CD4-positive, alpha-beta memory T cell (primary cell): Measurements from ENCODE around the gene ST6GALNAC5. TPM values are rescaled to one million over a fixed set of nuclear protein-coding genes. Genes with fewer than 3 reads are reported as not detected.

Experiments
- CTCF ChIA-PET: fragments of 350-600 bp; sonication (Branson Sonifier 250); formaldehyde crosslinking; loops from one replicate; lab custom pipeline; 2021; ENCODE audit warnings: inconsistent platforms; ENCODE audit not compliant: partially characterized antibody; lab: Charles Lee
- POLR2A ChIA-PET: fragments of 350-600 bp; sonication (Branson Sonifier 250); formaldehyde crosslinking; loops from one replicate; lab custom pipeline; 2021; ENCODE audit not compliant: partially characterized antibody; lab: Charles Lee
- DNase-seq, 5 donors: peaks; one replicate each; pipeline versions ENCODE4 v3.0.0 to v3.0.0-alpha.2; 2020 to 2022; ENCODE audit warnings: mixed read lengths in 1 of 5
- H3K27ac ChIP-seq: one replicate; pipeline ENCODE4 v1.7.0; 2013; ENCODE audit warnings: low read depth, low read length
- H3K27me3 ChIP-seq: 2 replicates; pipeline ENCODE4 v1.7.0; 2013; ENCODE audit warnings: mild to moderate bottlenecking, low read length, moderate library complexity; ENCODE audit not compliant: insufficient read depth
- H3K36me3 ChIP-seq: 2 replicates; pipeline ENCODE4 v1.7.0; 2013; ENCODE audit warnings: mild to moderate bottlenecking, low read length, moderate library complexity; ENCODE audit not compliant: insufficient read depth
- H3K4me1 ChIP-seq: 2 replicates; pipeline ENCODE4 v1.7.0; 2013; ENCODE audit warnings: mild to moderate bottlenecking, low read length, moderate library complexity; ENCODE audit not compliant: insufficient read depth
- H3K4me3 ChIP-seq, 2 donors: one replicate each; pipeline ENCODE4 v1.7.0; 2013; ENCODE audit warnings: low read length in 2 of 2, mild to moderate bottlenecking in 1 of 2
- H3K9me3 ChIP-seq, 2 donors: one replicate each; pipeline ENCODE4 v1.7.0; 2013; ENCODE audit warnings: low read length in 2 of 2, control low read depth in 1 of 2; ENCODE audit not compliant: control insufficient read depth in 1 of 2
- H3K27ac Mint-ChIP-seq, 7 donors: one replicate each; pipeline ENCODE4 v1.8.0; 2020 to 2021; ENCODE audit warnings: mixed read lengths in 7 of 7, mild to moderate bottlenecking in 6 of 7, inconsistent platforms in 3 of 7, moderate library complexity in 3 of 7
- H3K27me3 Mint-ChIP-seq, 2 donors: one replicate each; pipeline ENCODE4 v1.8.0; 2020 to 2021; ENCODE audit warnings: mixed read lengths in 2 of 2
- H3K36me3 Mint-ChIP-seq, 2 donors: one replicate each; pipeline ENCODE4 v1.8.0; 2020 to 2021; ENCODE audit warnings: mixed read lengths in 2 of 2, inconsistent platforms in 1 of 2, mild to moderate bottlenecking in 1 of 2
- H3K4me1 Mint-ChIP-seq, 4 donors: one replicate each; pipeline ENCODE4 v1.8.0; 2020 to 2021; ENCODE audit warnings: mixed read lengths in 4 of 4, mild to moderate bottlenecking in 1 of 4
- H3K4me3 Mint-ChIP-seq, 8 donors: one replicate each; pipeline ENCODE4 v1.8.0; 2020 to 2021; ENCODE audit warnings: mixed read lengths in 8 of 8, mild to moderate bottlenecking in 7 of 8, moderate library complexity in 6 of 8, inconsistent platforms in 3 of 8
- H3K9me3 Mint-ChIP-seq, 8 donors: one replicate each; pipeline ENCODE4 v1.8.0; 2020 to 2021; ENCODE audit warnings: mixed read lengths in 8 of 8, mild to moderate bottlenecking in 5 of 8, inconsistent platforms in 3 of 8, moderate library complexity in 1 of 8
- intact Hi-C: fragments of 100-400 bp; cut with micrococcal nuclease; formaldehyde crosslinking; loops from one replicate; pipeline ENCODE4 v1.15.1; 2023
- polyA plus RNA-seq, 2 donors: library from polyadenylated mRNA; unstranded; fragments of 300-500 nt; fragmentation: Illumina TruSeq; gene quantifications; one replicate each; pipeline ENCODE4 v1.2.3, GENCODE V29; 2021
- total RNA-seq, 2 experiments: library from RNA; stranded (reverse); gene quantifications; one replicate each; pipeline ENCODE4 v1.2.3, GENCODE V29; 2021

Gene ST6GALNAC5
- total and polyA plus RNA-seq, 4 experiments from 2014 or later, result 0.10 TPM; not detected in 3

DNA sequence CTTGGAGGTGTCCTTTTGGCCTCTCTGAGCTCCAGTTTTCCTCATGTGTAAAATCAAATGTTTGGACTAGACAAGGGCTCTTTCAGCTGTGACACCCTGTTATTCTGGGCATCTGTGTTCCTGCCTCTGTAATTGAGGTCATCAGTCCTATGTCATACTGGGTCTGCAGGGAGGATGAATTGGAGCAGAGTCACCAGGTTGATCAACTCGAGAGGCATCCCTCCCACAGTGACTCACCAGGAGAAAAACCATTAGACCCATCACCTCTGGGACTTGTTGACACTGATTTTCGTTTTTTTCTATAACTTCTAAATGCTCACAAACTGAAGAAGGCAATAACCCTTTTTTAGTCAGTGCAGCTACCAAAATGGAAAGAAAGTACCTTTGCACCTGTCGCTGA is 82.2 kb downstream of the ST6GALNAC5 start:
- Histone ChIP-seq H3K27ac (no peak overlapping the region), H3K9me3 (no peaks in the 10 kb centered on the region), H3K4me3 (no peak overlapping the region), H3K4me1 (no peaks in the 10 kb centered on the region), H3K36me3 (no peaks in the 10 kb centered on the region), H3K27me3 (no peaks in the 10 kb centered on the region)
- no peak overlapping the region for H3K27ac Mint-ChIP-seq
- intact Hi-C loops, result no loop called here
- no peaks in the 10 kb centered on the region for H3K9me3 Mint-ChIP-seq
- no peaks in the 10 kb centered on the region for H3K36me3 Mint-ChIP-seq
- H3K4me1 Mint-ChIP-seq, result no peaks in the 10 kb centered on the region
- CTCF ChIA-PET, result interaction anchor here (1.2 kb wide), 1 partner anchor 10 kb away, joined by 3 read pairs; no protein-coding TSS in a partner anchor
- POLR2A ChIA-PET, result no interaction called here
- H3K4me3 Mint-ChIP-seq, result no peak overlapping the region
- H3K27me3 Mint-ChIP-seq, result peaks cover 0 to 3% of the 10 kb centered on the region in 2 donors
- DNase-seq, result no peak

DNA sequence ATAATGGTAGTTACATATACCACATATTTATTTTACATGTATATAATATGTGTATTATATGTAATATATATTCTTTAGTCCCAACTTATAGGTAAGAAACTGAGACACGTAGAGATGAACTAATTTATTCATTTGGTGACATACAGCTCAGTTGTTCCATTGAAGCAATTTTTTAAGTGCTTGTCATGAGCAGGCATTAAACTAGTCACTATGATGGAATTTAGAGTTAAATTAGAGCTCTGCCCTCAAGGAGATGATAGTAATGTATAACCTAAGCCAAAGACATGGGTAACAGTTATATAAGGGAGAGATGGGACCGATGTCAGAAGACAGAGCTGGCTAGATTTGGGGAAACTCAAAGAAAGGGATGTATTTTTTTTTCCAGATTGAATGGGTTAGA is 83.0 kb downstream of the ST6GALNAC5 start:
- Mint-ChIP-seq H3K27me3 (no peaks in the 10 kb centered on the region), H3K36me3 (no peaks in the 10 kb centered on the region), H3K4me1 (no peaks in the 10 kb centered on the region), H3K9me3 (no peaks in the 10 kb centered on the region), H3K27ac (no peak overlapping the region), H3K4me3 (no peak overlapping the region)
- DNase-seq, result no peak
- Histone ChIP-seq H3K4me3 (no peak overlapping the region), H3K36me3 (no peaks in the 10 kb centered on the region), H3K27me3 (no peaks in the 10 kb centered on the region), H3K4me1 (no peaks in the 10 kb centered on the region), H3K27ac (no peak overlapping the region), H3K9me3 (no peaks in the 10 kb centered on the region)
- ChIA-PET CTCF (interaction anchor here (1.2 kb wide), 1 partner anchor 10 kb away, joined by 3 read pairs; no protein-coding TSS in a partner anchor), POLR2A (no interaction called here)
- intact Hi-C loops, result no loop called here

DNA sequence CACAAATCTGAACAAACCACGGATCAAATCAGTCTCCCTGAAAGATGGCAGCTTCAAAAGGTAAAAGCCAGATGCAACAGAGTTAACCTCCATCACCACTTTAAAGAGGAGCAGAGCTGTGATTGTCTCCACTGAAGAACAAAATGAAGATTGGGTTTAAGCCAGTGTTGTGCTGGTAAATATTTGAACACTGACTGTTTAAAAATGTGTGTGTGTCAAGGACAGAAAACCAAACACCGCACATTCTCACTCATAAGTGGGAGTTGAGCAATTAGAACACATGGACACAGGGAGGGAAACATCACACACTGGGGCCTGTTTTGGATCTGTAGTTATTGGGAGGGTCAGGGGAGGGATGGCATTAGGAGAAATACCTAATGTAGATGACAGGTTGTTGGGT is 83.9 kb downstream of the ST6GALNAC5 start:
- Histone ChIP-seq H3K27ac (no peak overlapping the region), H3K9me3 (no peaks in the 10 kb centered on the region), H3K4me1 (no peaks in the 10 kb centered on the region), H3K36me3 (no peaks in the 10 kb centered on the region), H3K4me3 (no peak overlapping the region), H3K27me3 (no peaks in the 10 kb centered on the region)
- H3K27ac Mint-ChIP-seq, result no peak overlapping the region
- H3K9me3 Mint-ChIP-seq, result no peaks in the 10 kb centered on the region
- DNase-seq, result no peak
- CTCF ChIA-PET, result no interaction called here
- H3K4me3 Mint-ChIP-seq, result no peak overlapping the region
- no peaks in the 10 kb centered on the region for H3K36me3 Mint-ChIP-seq
- H3K4me1 Mint-ChIP-seq, result no peaks in the 10 kb centered on the region
- POLR2A ChIA-PET, result no interaction called here
- H3K27me3 Mint-ChIP-seq, result no peaks in the 10 kb centered on the region
- intact Hi-C loops, result no loop called here

GRCh38 chr1:76955652-76956051 is 88.4 kb downstream of the ST6GALNAC5 start:
- no peak for DNase-seq
- H3K4me3 ChIP-seq, result no peak overlapping the region
- H3K36me3 Mint-ChIP-seq, result no peaks in the 10 kb centered on the region
- ChIA-PET POLR2A (no interaction called here), CTCF (no interaction called here)
- no peak overlapping the region for H3K27ac Mint-ChIP-seq
- H3K27me3 ChIP-seq, result no peaks in the 10 kb centered on the region
- no peak overlapping the region for H3K4me3 Mint-ChIP-seq
- intact Hi-C loops, result no loop called here
- H3K9me3 Mint-ChIP-seq, result no peaks in the 10 kb centered on the region
- H3K4me1 ChIP-seq, result no peaks in the 10 kb centered on the region
- H3K9me3 ChIP-seq, result no peaks in the 10 kb centered on the region
- H3K36me3 ChIP-seq, result no peaks in the 10 kb centered on the region
- no peak overlapping the region for H3K27ac ChIP-seq
- no peaks in the 10 kb centered on the region for H3K27me3 Mint-ChIP-seq
- H3K4me1 Mint-ChIP-seq, result no peaks in the 10 kb centered on the region

- Mint-ChIP-seq H3K27ac (no peak overlapping the region), H3K36me3 (no peaks in the 10 kb centered on the region), H3K4me1 (no peaks in the 10 kb centered on the region), H3K9me3 (no peaks in the 10 kb centered on the region), H3K4me3 (no peak overlapping the region), H3K27me3 (no peaks in the 10 kb centered on the region)
- no peaks in the 10 kb centered on the region for H3K4me1 ChIP-seq
- no peaks in the 10 kb centered on the region for H3K27me3 ChIP-seq
- H3K36me3 ChIP-seq, result no peaks in the 10 kb centered on the region
- ChIA-PET POLR2A (no interaction called here), CTCF (no interaction called here)
- intact Hi-C loops, result no loop called here
- no peak for DNase-seq
- H3K9me3 ChIP-seq, result no peaks in the 10 kb centered on the region
- H3K4me3 ChIP-seq, result no peak overlapping the region
- H3K27ac ChIP-seq, result no peak overlapping the region
These were observed 90.7 kb downstream of the ST6GALNAC5 start for GRCh38 chr1:76957961-76958360.

- no peaks in the 10 kb centered on the region for H3K27me3 ChIP-seq
- POLR2A ChIA-PET, result no interaction called here
- Mint-ChIP-seq H3K36me3 (no peaks in the 10 kb centered on the region), H3K27ac (no peak overlapping the region), H3K4me3 (no peak overlapping the region), H3K27me3 (no peaks in the 10 kb centered on the region), H3K4me1 (no peaks in the 10 kb centered on the region), H3K9me3 (peaks cover 0 to 2% (median 0%) of the 10 kb centered on the region in 8 donors)
- H3K36me3 ChIP-seq, result no peaks in the 10 kb centered on the region
- intact Hi-C loops, result no loop called here
- H3K9me3 ChIP-seq, result no peaks in the 10 kb centered on the region
- DNase-seq, result no peak
- no peak overlapping the region for H3K27ac ChIP-seq
- H3K4me1 ChIP-seq, result no peaks in the 10 kb centered on the region
- CTCF ChIA-PET, result no interaction called here
- no peak overlapping the region for H3K4me3 ChIP-seq
These were observed 91.5 kb downstream of the ST6GALNAC5 start for GRCh38 chr1:76958828-76959227.

DNA sequence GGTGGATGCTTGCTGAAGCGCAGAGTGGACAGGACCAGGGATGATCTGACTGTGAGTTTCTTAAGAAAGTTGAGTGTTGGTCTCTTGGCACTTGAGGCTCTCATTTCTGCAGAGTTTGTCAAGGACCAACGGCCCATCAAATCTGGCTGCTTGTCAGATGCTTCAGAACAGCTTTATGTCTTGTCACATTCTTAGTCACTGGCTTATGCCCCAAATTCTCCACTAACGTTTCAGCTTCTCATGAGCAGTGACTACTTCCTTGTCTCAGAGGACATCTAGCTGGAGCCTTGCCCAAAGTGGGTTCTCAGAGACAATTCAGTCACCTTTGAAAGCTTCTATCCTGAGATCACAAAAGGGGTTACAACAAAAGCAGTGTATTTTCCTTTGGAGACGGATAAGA is 92.3 kb downstream of the ST6GALNAC5 start:
- H3K27ac ChIP-seq, result no peak overlapping the region
- H3K4me1 Mint-ChIP-seq, result no peaks in the 10 kb centered on the region
- H3K36me3 Mint-ChIP-seq, result no peaks in the 10 kb centered on the region
- no peaks in the 10 kb centered on the region for H3K36me3 ChIP-seq
- no peak overlapping the region for H3K4me3 Mint-ChIP-seq
- no peak overlapping the region for H3K27ac Mint-ChIP-seq
- ChIA-PET POLR2A (no interaction called here), CTCF (no interaction called here)
- no peaks in the 10 kb centered on the region for H3K27me3 ChIP-seq
- H3K4me1 ChIP-seq, result no peaks in the 10 kb centered on the region
- H3K27me3 Mint-ChIP-seq, result no peaks in the 10 kb centered on the region
- no peak overlapping the region for H3K4me3 ChIP-seq
- intact Hi-C loops, result no loop called here
- H3K9me3 ChIP-seq, result no peaks in the 10 kb centered on the region
- peaks cover 0 to 2% (median 0%) of the 10 kb centered on the region in 8 donors for H3K9me3 Mint-ChIP-seq
- DNase-seq, result no peak
